ENCODE measurements around the gene DDX53.

Gene DDX53

GRCh38 chrX:22999696-23000223 lies at the start of gene DDX53:
Gene DDX53 (plus strand): TSS chrX:22999960. CDS start chrX:23000058, 98 bp downstream.
- DNase-seq: no peak

GRCh38 chrX:22950269-22951266 lies 49.2 kb upstream of the DDX53 start:
- DNase-seq: no peak

- no peak for DNase-seq
Measured at GRCh38 chrX:22952010-22952409, 47.8 kb upstream of the DDX53 start.

- no peak for DNase-seq
Measured at GRCh38 chrX:22958250-22958649, 41.5 kb upstream of the DDX53 start.

- DNase-seq: no peak
Measured at GRCh38 chrX:22959204-22959920, 40.4 kb upstream of the DDX53 start.

- no peak for DNase-seq
Measured at GRCh38 chrX:22963196-22963595, 36.6 kb upstream of the DDX53 start.

- DNase-seq: no peak
Measured at GRCh38 chrX:22968494-22968893, 31.3 kb upstream of the DDX53 start.

- no peak for DNase-seq
Measured at GRCh38 chrX:22969411-22969810, 30.3 kb upstream of the DDX53 start.

- no peak for DNase-seq
Measured at GRCh38 chrX:22970861-22971260, 28.9 kb upstream of the DDX53 start.

- DNase-seq: no peak
Measured at GRCh38 chrX:22974616-22975015, 25.1 kb upstream of the DDX53 start.

- no peak for DNase-seq
Measured at GRCh38 chrX:22975786-22976185, 24.0 kb upstream of the DDX53 start.

GRCh38 chrX:22985958-22986357 lies 13.8 kb upstream of the DDX53 start:
- DNase-seq: no peak

- no peak for DNase-seq
Measured at GRCh38 chrX:22987452-22987851, 12.3 kb upstream of the DDX53 start.

GRCh38 chrX:23003116-23003515 lies 3.4 kb downstream of the DDX53 start:
- DNase-seq: no peak

- DNase-seq: no peak
Measured at GRCh38 chrX:23008431-23009099, 8.8 kb downstream of the DDX53 start.

- DNase-seq: peak in 1 of 2 donors; percentile 39
Measured at GRCh38 chrX:23012162-23012561, 12.4 kb downstream of the DDX53 start.

GRCh38 chrX:23012636-23013035 lies 12.9 kb downstream of the DDX53 start:
- no peak for DNase-seq

- DNase-seq: no peak
Measured at GRCh38 chrX:23013366-23013765, 13.6 kb downstream of the DDX53 start.

GRCh38 chrX:23031600-23031999 lies 31.8 kb downstream of the DDX53 start:
- DNase-seq: no peak

- no peak for DNase-seq
Measured at GRCh38 chrX:23035493-23035892, 35.7 kb downstream of the DDX53 start.

- no peak for DNase-seq
Measured at GRCh38 chrX:23046443-23046842, 46.7 kb downstream of the DDX53 start.

GRCh38 chrX:23048806-23049573 lies 49.2 kb downstream of the DDX53 start:
- no peak for DNase-seq

Measured in bone marrow (tissue), 2 donors.